Measurements from ENCODE around the gene HELZ2.
A peak's percentile ranks its signal among the peaks of the same experiment; 100 is the strongest.
"Not testable (repeated sequence)": the region's sequence is repeated elsewhere in the genome, so short reads cannot be mapped to it uniquely, and the experiment has no call there.

- peak; percentile 48 for TF ChIP-seq CTCF (IDR thresholded peaks at IDR 0.05)
- TF ChIP-seq ZFX (IDR thresholded peaks at IDR 0.05; ENCODE audit: borderline replicate concordance), result not testable (repeated sequence)
These were observed 40.0 kb upstream of the HELZ2 start for GRCh38 chr20:63613863-63614594.
